SK-N-SH (cell line): Measurements from ENCODE around the gene FRMD3. TPM values are rescaled to one million over a fixed set of nuclear protein-coding genes. Genes with fewer than 3 reads are reported as not detected.

Source experiments
- CTCF ChIA-PET: fragments of 300-600, 350-600 bp; formaldehyde crosslinking; extraction: SDS; loops from one replicate; lab custom pipeline; 2021; lab: Yijun Ruan, JAX
- POLR2A ChIA-PET: fragments of 350-600 bp; sonication (Branson Sonifier 250); formaldehyde crosslinking; extraction: SDS; loops from one replicate; lab custom pipeline; 2020; ENCODE audit warnings: antibody characterized with exemption, inconsistent platforms; lab: Yijun Ruan, JAX
- DNase-seq: peaks from one replicate; pipeline ENCODE4 v3.0.0; 2012
- H2AFZ ChIP-seq: fragments of 200-600 bp; sonication (generic); 2 replicates; pipeline ENCODE4 v1.8.1; 2016; ENCODE audit warnings: antibody characterized with exemption, mild to moderate bottlenecking, low read depth
- H3F3A ChIP-seq: fragments of 200-600 bp; sonication (generic); replicated peaks from 2 replicates; pipeline ENCODE3; 2016; ENCODE audit warnings: antibody characterized with exemption, mild to moderate bottlenecking; ENCODE audit not compliant: insufficient read depth
- H3K27ac ChIP-seq, 2 experiments: fragments of 200-500 bp in 1 of 2; fragments of 200-600 bp in 1 of 2; sonication (Bioruptor generic) in 1 of 2; sonication (generic), shearing (Covaris generic) in 1 of 2; 2 replicates each; pipeline versions ENCODE4 v1.5.1 to v1.6.1; 2014 to 2016; ENCODE audit warnings: low read depth in 2 of 2, inconsistent platforms in 1 of 2, low read length in 1 of 2, mild to moderate bottlenecking in 1 of 2, mixed read lengths in 1 of 2
- H3K27me3 ChIP-seq: fragments of 200-600 bp; sonication (generic), shearing (Covaris generic); 2 replicates; pipeline ENCODE4 v1.6.1; 2016; ENCODE audit warnings: mixed run types; ENCODE audit not compliant: insufficient read depth
- H3K36me3 ChIP-seq, 2 experiments: fragments of 200-500 bp in 1 of 2; fragments of 200-600 bp in 1 of 2; sonication (Bioruptor generic) in 1 of 2; sonication (generic) in 1 of 2; replicated peaks in 1 of 2; 2 replicates each; pipeline versions ENCODE3 to v1.5.1; 2014 to 2016; ENCODE audit warnings: low read length in 1 of 2, mild to moderate bottlenecking in 1 of 2; ENCODE audit not compliant: insufficient read depth in 2 of 2, control insufficient read depth in 1 of 2
- H3K4me1 ChIP-seq, 2 experiments: fragments of 200-500 bp in 1 of 2; fragments of 200-600 bp in 1 of 2; sonication (Bioruptor generic) in 1 of 2; sonication (generic), shearing (Covaris generic) in 1 of 2; 2 replicates each; pipeline versions ENCODE4 v1.5.1 to v1.6.1; 2014 to 2016; ENCODE audit warnings: low read depth in 1 of 2, low read length in 1 of 2, mixed run types in 1 of 2; ENCODE audit not compliant: insufficient read depth in 2 of 2, control insufficient read depth in 1 of 2
- H3K4me2 ChIP-seq: fragments of 200-600 bp; sonication (generic), shearing (Covaris generic); 2 replicates; pipeline ENCODE4 v1.6.1; 2017; ENCODE audit warnings: mixed run types
- H3K4me3 ChIP-seq, 2 experiments: fragments of 200-500 bp in 1 of 2; fragments of 200-600 bp in 1 of 2; sonication (Bioruptor generic) in 1 of 2; sonication (generic), shearing (Covaris generic) in 1 of 2; 2 replicates each; pipeline versions ENCODE4 v1.5.1 to v1.8.1; 2014 to 2016; ENCODE audit warnings: low read depth in 2 of 2, inconsistent platforms in 1 of 2, low read length in 1 of 2, mild to moderate bottlenecking in 1 of 2, mixed read lengths in 1 of 2, moderate library complexity in 1 of 2
- H3K79me2 ChIP-seq: fragments of 200-600 bp; sonication (generic); 2 replicates; pipeline ENCODE4 v1.8.1; 2017; ENCODE audit warnings: mild to moderate bottlenecking; ENCODE audit not compliant: insufficient read depth
- H3K9ac ChIP-seq: fragments of 200-600 bp; sonication (generic); 2 replicates; pipeline ENCODE4 v1.6.1; 2017; ENCODE audit warnings: mixed run types
- H3K9me2 ChIP-seq: fragments of 200-600 bp; sonication (generic); 2 replicates; pipeline ENCODE4 v1.6.1; 2017; ENCODE audit warnings: mixed run types
- H3K9me3 ChIP-seq: fragments of 200-600 bp; sonication (generic); 2 replicates; pipeline ENCODE4 v1.6.1; 2017; ENCODE audit warnings: mixed run types, mild to moderate bottlenecking, moderate library complexity
- H4K20me1 ChIP-seq: fragments of 200-600 bp; sonication (generic); 2 replicates; pipeline ENCODE4 v1.6.1; 2017; ENCODE audit warnings: mild to moderate bottlenecking, mixed run types; ENCODE audit not compliant: insufficient read depth
- CHD2 ChIP-seq: fragments of 150-350 bp; IDR thresholded peaks from 2 replicates; pipeline ENCODE4 v1.6.1; 2018; ENCODE audit warnings: low read length; ENCODE audit not compliant: partially characterized antibody
- CTCF ChIP-seq: fragments of 200-600 bp; sonication (generic); IDR thresholded peaks from 2 replicates; pipeline ENCODE4 v1.6.1; 2017; ENCODE audit warnings: antibody characterized with exemption, mild to moderate bottlenecking, moderate library complexity
- EP300 ChIP-seq, 2 experiments: IDR thresholded peaks; 2 replicates each; pipeline versions ENCODE4 v1.4.0 to v1.6.1; 2012; ENCODE audit warnings: borderline replicate concordance in 1 of 2, low read depth in 1 of 2, low read length in 1 of 2
- EZH2phosphoT487 ChIP-seq: fragments of 200-600 bp; sonication (generic); IDR thresholded peaks from 2 replicates; pipeline ENCODE4 v1.6.1; 2017; ENCODE audit warnings: low read depth, mixed run types, mild to moderate bottlenecking, antibody characterized with exemption, moderate library complexity, borderline replicate concordance
- FOSL2 ChIP-seq: IDR thresholded peaks from 2 replicates; pipeline ENCODE4 v1.4.0; 2012; ENCODE audit warnings: low read depth, mild to moderate bottlenecking, moderate library complexity, borderline replicate concordance
- FOXJ3 ChIP-seq: sonication (generic); formaldehyde crosslinking; IDR thresholded peaks from 2 replicates; pipeline ENCODE4 v1.5.1; 2020; ENCODE audit warnings: mild to moderate bottlenecking, missing genetic modification reagents
- FOXM1 ChIP-seq: IDR thresholded peaks from 2 replicates; pipeline ENCODE4 v1.4.0; 2012; ENCODE audit warnings: low read depth, mild to moderate bottlenecking
- GATA2 ChIP-seq: sonication (generic); formaldehyde crosslinking; IDR thresholded peaks from 2 replicates; pipeline ENCODE4 v1.5.0; 2020; ENCODE audit warnings: mild to moderate bottlenecking, missing genetic modification reagents
- JUND ChIP-seq: IDR thresholded peaks from 2 replicates; pipeline ENCODE4 v1.4.0; 2012
- MEF2A ChIP-seq: IDR thresholded peaks from 2 replicates; pipeline ENCODE4 v1.4.0; 2012; ENCODE audit warnings: low read depth, borderline replicate concordance
- RAD21 ChIP-seq: IDR thresholded peaks from 2 replicates; pipeline ENCODE4 v1.6.1; 2012; ENCODE audit warnings: mild to moderate bottlenecking, low read length
- REST ChIP-seq: IDR thresholded peaks from 2 replicates; pipeline ENCODE4 v1.6.1; 2012; ENCODE audit warnings: mild to moderate bottlenecking, low read depth, low read length, moderate library complexity
- RFX5 ChIP-seq: IDR thresholded peaks from 2 replicates; pipeline ENCODE4 v1.6.1; 2012; ENCODE audit warnings: mild to moderate bottlenecking, improper control_type of control experiment, low read length
- SMC3 ChIP-seq: IDR thresholded peaks from 2 replicates; pipeline ENCODE4 v1.6.1; 2012; ENCODE audit warnings: low read depth, low read length, improper control_type of control experiment
- TEAD4 ChIP-seq: IDR thresholded peaks from 2 replicates; pipeline ENCODE4 v1.4.0; 2012; ENCODE audit warnings: mild to moderate bottlenecking, borderline replicate concordance; ENCODE audit not compliant: insufficient read depth
- WGBS: methylation state at CpG from one replicate; pipeline ENCODE4 v1.1.6; 2017; ENCODE audit warnings: low lambda C conversion rate; 5-methylcytosine and 5-hydroxymethylcytosine counted together
- polyA plus RNA-seq, 3 experiments: library from polyadenylated mRNA; depleted of rRNA; stranded (reverse); fragments of >200 nt; gene quantifications; 2 replicates each; pipeline ENCODE4 v1.2.3, GENCODE V29; 2012

FRMD3 gene
- polyA plus RNA-seq, 1 of the 3 experiments (the other 2 are of a cell fraction) = 0.89 TPM

DNA sequence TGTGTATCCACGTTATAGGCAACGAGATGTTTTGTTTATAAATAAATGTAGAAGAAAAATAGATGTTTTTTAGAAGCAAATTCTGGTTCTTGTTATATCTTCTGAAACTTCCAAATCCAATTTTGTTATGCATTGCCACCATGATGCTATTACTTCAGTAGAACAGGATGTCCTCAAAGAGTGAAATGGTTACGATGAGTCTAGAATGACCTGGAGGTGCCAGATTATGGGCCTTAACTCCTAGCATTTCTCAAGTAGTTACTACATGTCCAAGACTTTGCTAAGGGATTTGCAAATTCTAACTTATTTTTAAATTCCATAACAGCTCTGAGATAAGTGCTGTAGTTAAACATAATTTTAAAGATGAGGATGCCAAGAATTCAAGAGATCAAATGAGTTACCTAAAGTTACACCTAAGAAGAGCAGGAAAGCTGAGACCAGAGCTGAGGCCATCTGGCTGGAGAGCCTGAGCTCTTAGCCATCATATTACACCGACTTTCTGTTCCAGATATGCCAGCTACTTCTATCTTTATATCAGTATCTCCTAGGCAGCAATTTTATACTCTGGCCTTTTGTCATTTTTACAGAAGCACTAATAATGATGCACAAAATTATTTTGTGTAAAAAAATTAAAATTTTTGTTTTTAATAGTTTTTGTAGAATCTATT is 302.0 kb downstream of the FRMD3 start:
- Histone ChIP-seq H3K9me2 (0 out of 2 replicates have a peak, but pooled peaks cover 6% of the 10 kb centered on the region), H3K27me3 (no peaks in the 10 kb centered on the region), H3F3A (no peaks in the 10 kb centered on the region), H3K4me2 (no peak overlapping the region), H3K9me3 (no peaks in the 10 kb centered on the region), H3K36me3 (no peaks in the 10 kb centered on the region), H2AFZ (no peak overlapping the region), H3K9ac (no peak overlapping the region), H3K27ac (no peak overlapping the region), H3K4me1 (peaks cover 0 to 2% of the 10 kb centered on the region in 2 experiments; a peak in 2 of 4 replicates), H4K20me1 (no peaks in the 10 kb centered on the region), H3K4me3 (no peak overlapping the region), H3K79me2 (no peaks in the 10 kb centered on the region)
- TF ChIP-seq RFX5 = no peak
- no peak for TF ChIP-seq CHD2
- no peak for TF ChIP-seq FOSL2
- no peak for TF ChIP-seq EP300 (IDR thresholded peaks at IDR 0.05; ENCODE audit: borderline replicate concordance in 1 of 2, low read depth in 1 of 2, low read length in 1 of 2)
- TF ChIP-seq FOXM1 = no peak
- TF ChIP-seq CTCF = no peak
- TF ChIP-seq SMC3 = no peak
- 79% methylated on average over 4 of the region's 4 CpGs for WGBS
- DNase-seq = no peak
- ChIA-PET CTCF (interaction anchor here (1.8 kb wide), 1 partner anchor 16 kb away, joined by 7 read pairs; no protein-coding TSS in a partner anchor), POLR2A (no interaction called here)

GRCh38 chr9:83235526-83235925 is 302.7 kb downstream of the FRMD3 start:
- Histone ChIP-seq H3K27ac (no peak overlapping the region), H3K36me3 (no peaks in the 10 kb centered on the region), H3F3A (no peaks in the 10 kb centered on the region), H3K9ac (no peak overlapping the region), H3K4me2 (no peak overlapping the region), H3K4me1 (peaks cover 0 to 2% of the 10 kb centered on the region in 2 experiments; a peak in 2 of 4 replicates), H3K27me3 (no peaks in the 10 kb centered on the region), H4K20me1 (no peaks in the 10 kb centered on the region), H3K4me3 (no peak overlapping the region), H3K9me2 (0 out of 2 replicates have a peak, but pooled peaks cover 6% of the 10 kb centered on the region), H3K9me3 (no peaks in the 10 kb centered on the region), H2AFZ (no peak overlapping the region), H3K79me2 (no peaks in the 10 kb centered on the region)
- no peak for TF ChIP-seq TEAD4
- POLR2A ChIA-PET = no interaction called here
- WGBS = 85% methylated on average over 2 of the region's 2 CpGs
- DNase-seq = no peak
- CTCF ChIA-PET = no interaction called here

- no peaks in the 10 kb centered on the region for H3F3A ChIP-seq
- no peak overlapping the region for H3K9ac ChIP-seq
- no peak overlapping the region for H3K27ac ChIP-seq
- ChIA-PET POLR2A (no interaction called here), CTCF (no interaction called here)
- no peaks in the 10 kb centered on the region for H4K20me1 ChIP-seq
- H3K9me3 ChIP-seq = no peaks in the 10 kb centered on the region
- H3K9me2 ChIP-seq = 0 out of 2 replicates have a peak, but pooled peaks cover 6% of the 10 kb centered on the region
- H3K36me3 ChIP-seq = no peaks in the 10 kb centered on the region
- TF ChIP-seq GATA2 (CRISPR knock-in tag) = no peak
- TF ChIP-seq MEF2A = no peak
- no peak for TF ChIP-seq JUND
- no peak for TF ChIP-seq FOXJ3 (CRISPR knock-in tag)
- TF ChIP-seq REST = no peak
- TF ChIP-seq EP300 (IDR thresholded peaks at IDR 0.05; ENCODE audit: borderline replicate concordance in 1 of 2, low read depth in 1 of 2, low read length in 1 of 2) = no peak
- no peak for TF ChIP-seq CHD2
- TF ChIP-seq EZH2phosphoT487 = no peak
- TF ChIP-seq RFX5 = no peak
- no peak for TF ChIP-seq RAD21
- WGBS = 67% methylated on average over 3 of the region's 3 CpGs
- H2AFZ ChIP-seq = no peak overlapping the region
- H3K27me3 ChIP-seq = no peaks in the 10 kb centered on the region
- H3K79me2 ChIP-seq = no peaks in the 10 kb centered on the region
- no peak overlapping the region for H3K4me3 ChIP-seq
- H3K4me2 ChIP-seq = no peak overlapping the region
- DNase-seq = no peak
- H3K4me1 ChIP-seq = peaks cover 0 to 2% of the 10 kb centered on the region in 2 experiments; a peak in 2 of 4 replicates
Observed at GRCh38 chr9:83234541-83234940, 303.7 kb downstream of the FRMD3 start.
